Left cardiac atrium (tissue), 4 donors: Measurements from ENCODE around the gene OR2M4. TPM values are rescaled to one million over a fixed set of nuclear protein-coding genes. Genes with fewer than 3 reads are reported as not detected.
A peak's percentile ranks its signal among the peaks of the same experiment; 100 is the strongest.
"Not testable (repeated sequence)": the region's sequence is repeated elsewhere in the genome, so short reads cannot be mapped to it uniquely, and the experiment has no call there.

Source experiments
- ATAC-seq, 2 donors: fragments of 200-7000 bp; cut with Tn5 transposase; one replicate each; pipeline ENCODE4 v1.9.1; 2020; ENCODE audit warnings: mild to moderate bottlenecking in 2 of 2, moderate library complexity in 2 of 2
- DNase-seq: peaks from one replicate; pipeline ENCODE4 v3.0.0-alpha.2; 2020
- intact Hi-C, 2 donors: fragments of 100-400 bp; cut with DNase I; formaldehyde crosslinking; loops; one replicate each; pipeline versions ENCODE4 v1.14.1 to v1.15.1; 2022 to 2023
- long read RNA-seq: library from polyadenylated mRNA; unstranded; transcript quantifications from one replicate; pipeline ENCODE4 v2.0.0, GENCODE V29; 2021
- total RNA-seq, 2 donors: library from RNA; stranded (reverse); fragmentation: NEBNext Ultra II Directional; extraction: Animal tissue kit (Norgen Biotek cat#: 25700); gene quantifications; one replicate each; pipeline ENCODE4 v1.2.1, GENCODE V29; 2021
- donor health status: DM: no; HTN: yes; CAD: no.
- donor health status: DM: no; HTN: yes; CAD: no; lungs with severe emphysema.
- donor health status: DM: yes; HTN: yes; CAD: no.
- donor health status: Dilated cardiomyopathy.

The OR2M4 gene, protein sequence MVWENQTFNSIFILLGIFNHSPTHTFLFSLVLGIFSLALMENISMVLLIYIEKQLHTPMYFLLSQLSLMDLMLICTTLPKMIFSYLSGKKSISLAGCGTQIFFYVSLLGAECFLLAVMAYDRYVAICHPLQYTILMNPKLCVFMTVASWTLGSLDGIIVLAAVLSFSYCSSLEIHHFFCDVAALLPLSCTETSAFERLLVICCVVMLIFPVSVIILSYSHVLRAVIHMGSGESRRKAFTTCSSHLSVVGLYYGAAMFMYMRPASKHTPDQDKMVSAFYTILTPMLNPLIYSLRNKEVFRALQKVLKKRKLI
- total RNA-seq, result not detected
- long read RNA-seq, result 0 reads

DNA sequence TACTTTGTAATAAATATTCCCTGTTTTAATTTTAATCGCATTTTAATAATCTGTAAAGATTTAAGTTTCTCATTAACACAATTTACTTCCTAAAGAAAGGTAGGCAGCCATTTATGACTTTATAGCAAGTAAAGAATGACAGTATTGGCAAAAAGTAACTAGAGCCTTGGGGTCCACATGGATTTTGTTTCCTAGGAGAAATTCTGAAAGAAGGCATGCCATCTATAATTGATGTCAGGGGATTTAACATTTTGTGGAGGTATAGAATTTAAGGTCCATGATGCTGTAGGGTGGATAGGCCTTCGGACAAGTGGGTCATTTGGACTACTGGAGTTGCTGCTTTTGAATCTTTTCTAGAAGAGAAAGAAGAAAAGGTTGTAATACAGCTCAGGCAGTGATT lies at the start of gene OR2M4:
Gene OR2M4, plus strand, starts transcription at position 301 of the 400 bp plus-strand sequence. CDS start 7,512 bp downstream, outside the sequence.
- intact Hi-C loops, result no loop called here
- ATAC-seq, result no peak
- DNase-seq, result no peak

DNA sequence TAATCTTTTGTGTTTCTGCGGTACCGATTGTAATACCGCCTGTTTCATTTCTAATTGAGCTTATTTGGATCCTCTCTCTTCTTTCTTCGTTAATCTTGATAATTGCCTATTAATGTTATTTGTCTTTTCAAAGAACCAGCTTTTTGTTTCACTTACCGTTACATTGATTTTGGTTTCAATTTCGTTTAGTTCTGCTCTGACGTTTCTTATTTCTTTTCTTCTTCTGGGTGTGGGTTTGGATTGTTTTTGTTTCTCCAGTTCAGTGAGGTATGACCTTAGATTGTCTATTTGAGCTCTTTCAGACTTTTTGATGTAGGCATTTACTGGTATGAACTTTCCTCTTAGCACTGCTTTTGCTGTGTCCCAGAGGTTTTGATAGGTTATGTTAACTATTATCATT lies 47.2 kb upstream of the OR2M4 start:
- no peak for ATAC-seq
- intact Hi-C loops, result no loop called here

DNA sequence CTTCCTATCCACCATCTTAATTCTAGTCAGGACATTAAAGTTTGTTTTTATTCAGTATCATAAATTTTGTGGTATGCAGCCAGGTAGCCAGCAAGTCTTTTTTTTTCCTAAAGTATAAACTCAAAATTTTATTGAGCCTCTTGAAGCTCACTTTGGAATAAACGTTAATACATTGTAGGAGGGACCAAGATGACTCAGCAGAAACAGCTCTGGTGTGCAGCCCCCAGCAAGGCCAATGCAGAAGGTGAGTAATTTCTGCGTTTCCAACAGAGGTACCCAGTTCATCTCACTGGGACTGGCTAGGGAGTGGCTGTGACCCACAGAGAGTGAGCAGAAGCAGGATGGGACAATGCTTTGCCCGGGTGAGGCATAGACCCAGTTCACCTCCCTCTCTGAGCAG lies 43.9 kb upstream of the OR2M4 start:
- ATAC-seq (no peak), DNase-seq (no peak)
- intact Hi-C loops, result loop anchor here in 1 of 2 donors (5.0 kb wide), 1 partner anchor 45 kb away; no protein-coding TSS in a partner anchor

More for the DNA sequence above, 47.2 kb upstream of the OR2M4 start:
- DNase-seq, result no peak

DNA sequence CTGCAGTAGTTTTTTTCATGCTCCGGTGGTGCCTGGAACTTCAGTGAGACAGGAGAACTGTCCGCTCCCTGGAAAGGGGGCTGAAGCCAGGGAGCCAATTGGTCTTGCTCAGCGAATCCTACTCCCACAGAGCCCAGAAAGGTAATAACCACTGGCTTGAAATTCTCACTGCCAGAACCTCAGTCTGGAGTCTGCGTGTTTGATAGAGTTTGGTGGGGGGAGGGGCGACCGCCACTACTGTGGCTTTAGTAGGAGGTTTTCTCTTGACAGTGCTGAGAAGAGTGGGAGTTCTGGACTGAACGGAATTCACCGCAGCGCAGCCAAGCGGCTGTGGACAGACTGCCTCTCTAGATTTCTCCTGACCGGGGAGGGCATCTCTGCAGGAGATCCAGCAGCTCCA lies 42.2 kb upstream of the OR2M4 start:
- ATAC-seq, result no peak
- intact Hi-C loops, result loop anchor here in 1 of 2 donors (5.0 kb wide), 1 partner anchor 47 kb away; no protein-coding TSS in a partner anchor
- DNase-seq, result no peak

DNA sequence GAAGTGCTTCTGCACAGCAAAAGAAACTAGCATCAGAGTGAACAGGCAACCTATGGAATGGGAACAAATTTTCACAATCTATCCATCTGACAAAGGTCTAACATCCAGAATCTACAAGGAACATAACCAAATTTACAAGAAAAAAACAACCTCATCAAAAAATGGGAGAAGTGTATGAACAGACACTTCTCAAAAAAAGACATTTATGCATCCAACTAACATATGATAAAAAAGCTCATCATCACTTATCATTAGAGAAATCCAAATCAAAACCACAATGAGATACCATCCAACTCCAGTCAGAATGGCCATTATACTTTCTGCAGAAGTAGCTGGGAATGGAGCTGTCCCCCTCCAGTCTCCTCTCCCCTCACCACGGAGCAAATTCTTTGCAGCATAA lies 37.1 kb upstream of the OR2M4 start:
- intact Hi-C loops, result no loop called here
- ATAC-seq, result no peak
- no peak for DNase-seq

DNA sequence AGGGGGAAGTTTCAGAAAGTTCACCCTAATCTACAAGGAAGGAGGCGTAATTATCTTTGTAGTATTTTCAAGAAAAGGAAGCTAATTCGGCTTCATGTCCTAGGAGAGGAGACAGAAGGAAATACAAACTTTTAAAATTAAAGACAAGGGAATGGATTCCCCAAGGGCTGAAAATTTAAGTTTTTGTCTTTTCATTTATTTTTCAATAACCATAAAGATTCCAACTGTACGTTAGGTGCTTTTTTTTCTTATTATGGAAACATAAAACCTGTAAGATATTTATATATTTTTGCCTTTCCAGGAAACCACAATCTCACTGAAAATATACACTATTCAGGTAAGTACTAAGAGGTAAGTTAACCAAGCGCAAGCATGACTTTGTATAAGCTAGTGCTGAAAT lies 34.3 kb upstream of the OR2M4 start, which contains the start of gene OR2M3:
Gene OR2M3, plus strand, starts transcription at position 301 of the 400 bp plus-strand sequence. CDS start 5,803 bp downstream, outside the sequence.
- intact Hi-C loops, result no loop called here
- ATAC-seq, result no peak
- DNase-seq, result no peak

DNA sequence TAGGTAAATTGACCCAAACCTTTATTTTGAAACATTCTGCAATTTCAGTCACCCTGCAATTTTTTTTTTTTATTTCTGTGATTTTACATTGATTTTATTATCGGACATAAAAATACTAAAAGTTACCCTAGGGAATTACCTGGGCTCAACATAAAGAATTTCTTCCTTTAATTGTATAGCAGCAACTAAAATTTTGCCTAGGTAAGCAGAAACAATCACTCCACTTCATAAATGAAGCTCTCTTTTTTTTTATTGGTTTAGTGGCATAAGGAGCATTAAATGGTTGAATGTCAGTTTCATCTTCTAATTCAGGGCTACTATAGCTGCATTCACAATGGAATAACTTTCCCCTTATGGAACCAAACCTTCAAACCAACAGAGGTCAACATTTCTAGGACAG lies 15.3 kb upstream of the OR2M4 start:
- intact Hi-C loops, result no loop called here
- DNase-seq, result no peak
- no peak for ATAC-seq

DNA sequence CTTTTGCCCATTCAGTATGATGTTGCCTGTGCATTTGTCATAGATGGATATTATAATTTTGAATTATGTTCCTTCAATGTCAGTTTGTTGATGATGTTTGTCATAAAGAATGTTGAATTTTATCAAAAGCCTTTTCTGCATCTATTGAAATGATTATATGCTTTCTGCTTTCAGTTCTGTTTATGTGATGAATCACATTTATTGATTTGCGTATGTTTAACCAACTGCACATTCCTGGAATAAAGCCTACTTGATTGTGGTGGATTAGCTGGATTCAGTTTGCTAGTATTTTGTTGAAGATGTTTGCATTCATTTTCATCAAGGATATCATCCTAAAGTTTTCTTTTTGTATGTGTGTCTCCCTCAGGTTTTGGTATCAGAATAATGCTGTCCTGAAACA lies 5.7 kb upstream of the OR2M4 start:
- no peak for DNase-seq
- intact Hi-C loops, result no loop called here
- no peak for ATAC-seq

DNA sequence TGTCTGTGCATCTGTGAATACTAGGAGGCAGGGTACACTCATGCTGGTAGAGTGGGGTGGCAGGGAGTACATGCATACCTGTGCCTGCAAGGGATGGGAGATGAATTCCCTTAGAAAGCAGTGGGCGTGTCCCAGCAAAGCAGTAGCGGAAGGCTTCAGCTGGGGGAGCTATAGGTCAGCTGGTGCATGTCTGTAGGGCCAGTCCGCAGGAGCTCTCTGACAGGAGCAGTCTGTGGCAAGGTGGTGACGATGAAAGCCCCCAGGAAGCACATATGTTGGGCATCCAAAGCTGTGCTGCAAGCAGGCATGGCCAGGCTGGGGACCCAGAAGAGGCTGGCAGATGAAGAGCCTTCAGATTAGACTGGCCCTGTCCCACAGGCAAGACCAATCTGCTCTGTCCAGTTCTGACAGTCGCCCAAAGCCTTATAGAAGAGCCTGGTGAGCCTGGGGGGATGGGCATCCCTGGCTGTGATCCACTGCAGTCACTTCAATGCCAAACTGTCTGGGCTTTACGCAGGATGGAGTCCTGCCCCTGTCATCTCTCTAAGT lies 1.8 kb upstream of the OR2M4 start:
- intact Hi-C loops, result no loop called here
- no peak for ATAC-seq
- DNase-seq, result no peak

DNA sequence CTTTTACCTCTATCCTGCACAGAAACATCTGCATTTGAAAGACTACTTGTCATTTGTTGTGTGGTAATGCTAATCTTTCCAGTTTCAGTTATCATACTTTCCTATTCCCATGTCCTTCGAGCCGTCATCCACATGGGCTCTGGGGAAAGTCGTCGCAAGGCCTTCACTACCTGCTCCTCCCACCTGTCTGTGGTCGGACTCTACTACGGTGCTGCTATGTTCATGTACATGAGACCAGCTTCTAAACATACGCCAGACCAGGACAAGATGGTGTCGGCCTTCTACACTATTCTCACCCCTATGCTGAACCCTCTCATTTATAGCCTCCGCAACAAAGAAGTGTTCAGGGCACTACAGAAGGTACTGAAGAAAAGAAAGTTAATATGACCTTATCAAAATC lies 8.3 kb downstream of the OR2M4 start:
- ATAC-seq (no peak), DNase-seq (no peak)
- intact Hi-C loops, result no loop called here

DNA sequence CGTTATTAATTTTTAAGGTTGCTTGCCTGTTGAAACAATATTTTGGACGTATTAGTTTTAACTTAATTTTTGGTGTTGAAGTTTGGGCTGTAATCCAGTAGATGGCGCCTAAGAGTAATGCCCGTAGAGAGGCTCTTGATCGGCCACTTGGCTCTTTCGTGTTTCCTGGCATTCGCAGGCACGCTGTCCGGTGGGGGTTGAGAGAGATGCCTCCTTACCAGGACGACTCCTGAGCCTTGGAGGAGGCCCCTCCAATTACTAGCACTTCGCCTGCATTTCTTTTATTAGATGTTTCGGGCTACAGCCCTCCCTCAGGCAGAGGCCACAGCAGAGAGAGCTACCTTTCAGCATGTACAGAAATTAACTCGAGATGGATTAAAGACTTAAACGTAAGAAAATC lies 12.0 kb downstream of the OR2M4 start:
- DNase-seq, result peak; percentile 11
- intact Hi-C loops, result no loop called here
- no peak for ATAC-seq

DNA sequence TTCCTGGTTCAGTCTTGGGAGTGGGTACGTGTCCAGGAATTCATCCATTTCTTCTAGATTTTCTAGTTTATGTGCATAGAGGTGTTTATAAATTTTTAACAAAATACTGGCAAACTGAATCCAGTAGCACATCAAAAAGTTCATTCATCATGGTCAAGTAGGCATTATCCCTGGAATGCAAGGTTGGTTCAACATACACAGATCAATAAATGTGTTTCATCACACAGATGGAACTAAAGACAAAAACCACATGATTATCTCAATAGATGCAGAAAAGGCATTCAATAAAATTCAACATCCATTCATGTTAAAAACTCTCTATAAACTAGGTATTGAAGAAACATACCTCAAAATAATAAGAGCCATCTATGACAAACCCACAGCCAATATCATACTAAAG lies 28.1 kb downstream of the OR2M4 start:
- ATAC-seq, intact Hi-C loops, DNase-seq: not testable (repeated sequence)

DNA sequence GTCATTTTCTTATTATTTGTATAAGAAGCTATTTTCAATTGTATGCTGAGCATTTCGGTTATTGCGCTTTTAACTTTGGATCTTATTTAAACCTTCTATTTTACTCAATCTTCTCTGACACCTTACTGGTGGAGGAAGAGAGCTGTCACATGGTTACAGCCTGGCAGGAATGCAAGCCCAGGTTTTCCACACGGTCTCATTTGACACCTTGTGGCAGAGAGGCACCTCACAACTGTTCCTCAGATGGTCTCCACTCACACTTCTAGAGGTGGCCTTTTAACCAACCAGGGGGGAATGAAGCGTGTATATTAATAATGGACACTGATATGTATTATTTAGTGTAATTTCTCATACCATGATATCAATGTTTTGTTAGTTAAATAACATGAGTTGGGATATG lies 37.0 kb downstream of the OR2M4 start:
- no peak for ATAC-seq
- DNase-seq, result no peak
- intact Hi-C loops, result no loop called here

DNA sequence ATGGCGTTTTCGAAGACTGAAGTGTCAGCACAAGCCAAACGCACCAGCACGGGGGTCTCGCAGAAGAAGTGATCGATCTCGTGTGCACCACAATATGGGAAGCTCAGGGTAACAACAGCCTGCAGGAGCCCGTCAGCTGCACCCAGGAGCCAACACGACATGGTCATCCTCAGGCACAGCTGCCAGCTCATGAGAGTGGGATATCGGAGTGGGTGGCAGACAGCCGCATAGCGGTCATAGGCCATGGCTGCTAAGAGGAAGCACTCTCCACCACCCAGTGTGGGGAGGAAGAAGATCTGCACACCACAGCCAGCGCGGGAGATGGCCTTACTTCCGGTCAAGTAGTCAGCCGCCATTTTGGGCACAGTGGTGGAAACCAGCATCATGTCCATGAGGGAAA lies 42.0 kb downstream of the OR2M4 start:
- not testable (repeated sequence) for ATAC-seq, DNase-seq

DNA sequence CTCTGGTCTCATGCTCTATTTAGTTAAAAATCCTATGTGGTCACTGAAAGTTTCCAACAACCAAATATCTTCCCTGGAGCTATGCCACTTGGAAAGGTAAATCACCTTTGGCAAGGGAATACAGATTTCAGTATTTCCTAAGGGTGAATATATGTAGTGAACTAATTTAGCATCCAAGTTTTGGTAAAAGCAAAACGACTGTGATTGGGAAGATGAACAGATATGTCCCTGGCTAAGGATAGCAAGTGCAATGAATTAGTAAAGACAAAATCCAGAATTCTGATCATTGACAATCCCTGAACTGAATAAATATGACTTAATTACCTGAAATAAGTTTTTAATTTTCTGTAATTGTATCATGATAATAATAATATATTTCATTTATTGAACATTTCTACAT lies 46.7 kb downstream of the OR2M4 start, which contains the start of gene OR2T33:
Gene OR2T33, minus strand, starts transcription at position 101 of the 400 bp plus-strand sequence. CDS start 4,162 bp downstream, outside the sequence.
- ATAC-seq, result no peak
- no peak for DNase-seq
- intact Hi-C loops, result no loop called here

More for the DNA sequence above, 42.0 kb downstream of the OR2M4 start:
- intact Hi-C loops, result not testable (repeated sequence)

DNA sequence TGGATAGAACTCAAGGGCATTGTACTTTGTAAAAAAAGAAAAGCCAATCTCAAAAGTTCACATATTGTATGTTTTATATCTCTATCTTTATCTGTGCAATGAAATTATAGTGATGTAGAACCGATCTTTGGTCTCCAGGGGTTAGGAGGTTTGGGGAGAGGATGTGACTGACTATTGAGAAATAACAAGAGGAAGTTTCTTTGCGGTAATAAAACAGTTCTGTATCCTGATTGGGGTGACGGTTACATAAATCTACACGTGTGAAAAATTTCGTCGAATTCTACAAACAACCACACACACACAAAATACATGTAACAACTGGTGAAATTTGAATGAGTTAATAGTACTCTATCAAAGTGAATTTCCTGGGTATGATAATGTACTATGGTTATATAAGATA lies 57.2 kb downstream of the OR2M4 start:
- ATAC-seq (no peak), DNase-seq (no peak)
- intact Hi-C loops, result no loop called here

Other genes with a start within 250 kb of the OR2M4 start
- not detected for gene OR2L5, start 217.8 kb upstream of the OR2M4 start, total RNA-seq
- gene OR2L2, start 201.3 kb upstream of the OR2M4 start, total RNA-seq, result under 1 TPM in 1 of 2 donors, not detected in 1; 0.05 TPM
- gene OR2L3, start 184.6 kb upstream of the OR2M4 start, total RNA-seq, result not detected
- gene OR2L13, start 136.2 kb upstream of the OR2M4 start, total RNA-seq, result not detected
- not detected for gene OR2M5, start 86.3 kb upstream of the OR2M4 start, total RNA-seq
- not detected for gene OR2M2, start 56.6 kb upstream of the OR2M4 start, total RNA-seq
- gene OR2M3, start 34.2 kb upstream of the OR2M4 start, total RNA-seq, result not detected
- not detected for gene OR2T33, start 46.6 kb downstream of the OR2M4 start, total RNA-seq
- gene OR2T12, start 72.0 kb downstream of the OR2M4 start, total RNA-seq, result not detected
- not detected for gene OR2M7, start 93.2 kb downstream of the OR2M4 start, total RNA-seq
- not detected for gene OR14C36, start 117.4 kb downstream of the OR2M4 start, total RNA-seq
- gene OR2T4, start 130.2 kb downstream of the OR2M4 start, total RNA-seq, result not detected
- gene OR2T6, start 144.3 kb downstream of the OR2M4 start, total RNA-seq, result not detected
- gene OR2T1, start 171.6 kb downstream of the OR2M4 start, total RNA-seq, result not detected
- gene OR2T2, start 214.2 kb downstream of the OR2M4 start, total RNA-seq, result not detected
- not detected for gene OR2T3, start 241.9 kb downstream of the OR2M4 start, total RNA-seq